ENCODE results near the gene NRXN3. TPM values are rescaled to one million over a fixed set of nuclear protein-coding genes. Genes with fewer than 3 reads are reported as not detected.

Gene NRXN3
- total RNA-seq, 2 donors from 2014 or later, result not detected

DNA sequence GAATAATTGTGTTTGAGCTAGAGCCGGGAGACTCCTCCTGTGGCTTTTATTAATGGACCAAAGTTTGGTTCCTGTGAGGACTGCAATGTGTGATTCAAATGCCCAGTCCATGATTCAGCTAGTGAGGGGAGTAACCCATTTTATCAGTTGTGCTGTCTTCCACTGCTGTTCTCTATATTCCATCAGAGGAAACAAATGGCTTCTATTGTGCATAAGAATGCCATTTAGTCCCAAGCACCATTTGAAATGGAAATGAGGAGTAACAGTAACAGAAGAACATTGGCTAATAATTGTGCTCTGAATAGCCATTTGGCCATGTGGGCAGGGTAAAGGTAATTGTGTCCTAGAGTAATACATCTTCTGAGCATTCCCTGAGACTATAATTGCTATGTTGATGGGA is 1398.4 kb downstream of the NRXN3 start:
- Mint-ChIP-seq H3K4me3 (no peak overlapping the region), H3K9me3 (peaks cover 0 to 1% of the 10 kb centered on the region in 2 donors), H3K4me1 (ENCODE audit: low read depth) (no peaks in the 10 kb centered on the region), H3K36me3 (ENCODE audit: insufficient read depth in 2 of 2) (no peaks in the 10 kb centered on the region), H3K27me3 (ENCODE audit: low read depth) (no peaks in the 10 kb centered on the region), H3K27ac (no peak overlapping the region)
- no peak for DNase-seq
- no peak for ATAC-seq (replicated peaks in 1 of 2)

- ATAC-seq (replicated peaks in 1 of 2), result no peak
- H3K27ac Mint-ChIP-seq, result no peak overlapping the region
- H3K4me1 Mint-ChIP-seq (ENCODE audit: low read depth), result no peaks in the 10 kb centered on the region
- H3K4me3 Mint-ChIP-seq, result no peak overlapping the region
- no peaks in the 10 kb centered on the region for H3K27me3 Mint-ChIP-seq (ENCODE audit: low read depth)
- H3K36me3 Mint-ChIP-seq (ENCODE audit: insufficient read depth in 2 of 2), result no peaks in the 10 kb centered on the region
- H3K9me3 Mint-ChIP-seq, result no peaks in the 10 kb centered on the region
- no peak for DNase-seq
These were observed 1398.9 kb downstream of the NRXN3 start for GRCh38 chr14:79569072-79569471.

- Mint-ChIP-seq H3K4me1 (ENCODE audit: low read depth) (no peaks in the 10 kb centered on the region), H3K27ac (no peak overlapping the region), H3K36me3 (ENCODE audit: insufficient read depth in 2 of 2) (no peaks in the 10 kb centered on the region), H3K27me3 (ENCODE audit: low read depth) (no peaks in the 10 kb centered on the region), H3K4me3 (no peak overlapping the region), H3K9me3 (no peaks in the 10 kb centered on the region)
- no peak for DNase-seq
- no peak for ATAC-seq (replicated peaks in 1 of 2)
These were observed 1400.5 kb downstream of the NRXN3 start for GRCh38 chr14:79570648-79571047.

GRCh38 chr14:79571366-79571765 is 1401.2 kb downstream of the NRXN3 start:
- Mint-ChIP-seq H3K27me3 (ENCODE audit: low read depth) (no peaks in the 10 kb centered on the region), H3K4me1 (ENCODE audit: low read depth) (no peaks in the 10 kb centered on the region), H3K9me3 (no peaks in the 10 kb centered on the region), H3K4me3 (no peak overlapping the region), H3K27ac (no peak overlapping the region), H3K36me3 (ENCODE audit: insufficient read depth in 2 of 2) (no peaks in the 10 kb centered on the region)
- ATAC-seq (replicated peaks in 1 of 2) (no peak), DNase-seq (no peak)

DNA sequence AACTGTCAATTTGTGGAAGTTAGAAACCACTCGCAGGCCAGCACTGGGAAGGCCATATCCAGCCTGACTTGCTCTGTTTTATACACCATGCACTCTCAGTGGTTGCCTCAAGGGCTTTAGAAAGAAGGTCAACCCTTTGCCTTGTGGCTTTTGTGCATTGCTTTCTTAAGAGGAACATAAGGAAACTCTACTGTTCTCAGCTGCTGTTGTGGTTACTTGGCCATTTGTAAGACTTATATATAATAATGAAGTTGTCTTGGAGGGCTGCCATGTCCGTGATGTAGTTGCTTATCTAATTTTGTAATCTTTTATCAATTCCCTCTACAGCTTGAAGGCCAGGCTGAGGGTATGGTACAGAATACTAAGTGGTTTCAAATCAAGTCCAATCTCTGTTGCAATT is 1403.3 kb downstream of the NRXN3 start:
- H3K4me1 Mint-ChIP-seq (ENCODE audit: low read depth), result no peaks in the 10 kb centered on the region
- no peak for ATAC-seq (replicated peaks in 1 of 2)
- H3K27ac Mint-ChIP-seq, result no peak overlapping the region
- no peaks in the 10 kb centered on the region for H3K36me3 Mint-ChIP-seq (ENCODE audit: insufficient read depth in 2 of 2)
- DNase-seq, result no peak
- H3K9me3 Mint-ChIP-seq, result peaks cover 0 to 2% of the 10 kb centered on the region in 2 donors
- H3K4me3 Mint-ChIP-seq, result no peak overlapping the region
- H3K27me3 Mint-ChIP-seq (ENCODE audit: low read depth), result no peaks in the 10 kb centered on the region

- Mint-ChIP-seq H3K9me3 (peaks cover 1 to 2% of the 10 kb centered on the region in 2 donors), H3K27me3 (ENCODE audit: low read depth) (no peaks in the 10 kb centered on the region), H3K4me1 (ENCODE audit: low read depth) (no peaks in the 10 kb centered on the region), H3K36me3 (ENCODE audit: insufficient read depth in 2 of 2) (no peaks in the 10 kb centered on the region), H3K27ac (no peak overlapping the region), H3K4me3 (no peak overlapping the region)
- no peak for DNase-seq
- no peak for ATAC-seq (replicated peaks in 1 of 2)
These were observed 1404.9 kb downstream of the NRXN3 start for GRCh38 chr14:79575032-79575431.

GRCh38 chr14:79576424-79576823 is 1406.3 kb downstream of the NRXN3 start:
- Mint-ChIP-seq H3K36me3 (ENCODE audit: insufficient read depth in 2 of 2) (no peaks in the 10 kb centered on the region), H3K4me3 (no peak overlapping the region), H3K4me1 (ENCODE audit: low read depth) (no peaks in the 10 kb centered on the region), H3K27ac (no peak overlapping the region), H3K9me3 (peaks cover 1 to 2% of the 10 kb centered on the region in 2 donors), H3K27me3 (ENCODE audit: low read depth) (no peaks in the 10 kb centered on the region)
- no peak for ATAC-seq (replicated peaks in 1 of 2)
- no peak for DNase-seq

GRCh38 chr14:79578470-79578869 is 1408.3 kb downstream of the NRXN3 start:
- Mint-ChIP-seq H3K27me3 (ENCODE audit: low read depth) (no peaks in the 10 kb centered on the region), H3K36me3 (ENCODE audit: insufficient read depth in 2 of 2) (no peaks in the 10 kb centered on the region)
- ATAC-seq (replicated peaks in 1 of 2), result no peak

GRCh38 chr14:79580414-79580813 is 1410.2 kb downstream of the NRXN3 start:
- Mint-ChIP-seq H3K9me3 (peaks cover 2 to 3% of the 10 kb centered on the region in 2 donors), H3K36me3 (ENCODE audit: insufficient read depth in 2 of 2) (no peaks in the 10 kb centered on the region), H3K27ac (no peak overlapping the region), H3K4me1 (ENCODE audit: low read depth) (no peaks in the 10 kb centered on the region), H3K4me3 (no peak overlapping the region), H3K27me3 (ENCODE audit: low read depth) (no peaks in the 10 kb centered on the region)
- no peak for DNase-seq
- ATAC-seq (replicated peaks in 1 of 2), result no peak

More at GRCh38 chr14:79578470-79578869, 1408.3 kb downstream of the NRXN3 start:
- no peak for DNase-seq
- Mint-ChIP-seq H3K27ac (no peak overlapping the region), H3K4me1 (ENCODE audit: low read depth) (no peaks in the 10 kb centered on the region), H3K4me3 (no peak overlapping the region), H3K9me3 (peaks cover 1 to 2% of the 10 kb centered on the region in 2 donors)

- no peak for DNase-seq
- H3K36me3 Mint-ChIP-seq (ENCODE audit: insufficient read depth in 2 of 2), result no peaks in the 10 kb centered on the region
- H3K27me3 Mint-ChIP-seq (ENCODE audit: low read depth), result no peaks in the 10 kb centered on the region
- peaks cover 2 to 3% of the 10 kb centered on the region in 2 donors for H3K9me3 Mint-ChIP-seq
- no peak for ATAC-seq (replicated peaks in 1 of 2)
- H3K4me1 Mint-ChIP-seq (ENCODE audit: low read depth), result no peaks in the 10 kb centered on the region
- no peak overlapping the region for H3K4me3 Mint-ChIP-seq
- no peak overlapping the region for H3K27ac Mint-ChIP-seq
These were observed 1410.7 kb downstream of the NRXN3 start for GRCh38 chr14:79580906-79581305.

- ATAC-seq (replicated peaks in 1 of 2), result no peak
- no peaks in the 10 kb centered on the region for H3K36me3 Mint-ChIP-seq (ENCODE audit: insufficient read depth in 2 of 2)
- H3K4me1 Mint-ChIP-seq (ENCODE audit: low read depth), result no peaks in the 10 kb centered on the region
These were observed 1411.9 kb downstream of the NRXN3 start for GRCh38 chr14:79581912-79582576.

DNA sequence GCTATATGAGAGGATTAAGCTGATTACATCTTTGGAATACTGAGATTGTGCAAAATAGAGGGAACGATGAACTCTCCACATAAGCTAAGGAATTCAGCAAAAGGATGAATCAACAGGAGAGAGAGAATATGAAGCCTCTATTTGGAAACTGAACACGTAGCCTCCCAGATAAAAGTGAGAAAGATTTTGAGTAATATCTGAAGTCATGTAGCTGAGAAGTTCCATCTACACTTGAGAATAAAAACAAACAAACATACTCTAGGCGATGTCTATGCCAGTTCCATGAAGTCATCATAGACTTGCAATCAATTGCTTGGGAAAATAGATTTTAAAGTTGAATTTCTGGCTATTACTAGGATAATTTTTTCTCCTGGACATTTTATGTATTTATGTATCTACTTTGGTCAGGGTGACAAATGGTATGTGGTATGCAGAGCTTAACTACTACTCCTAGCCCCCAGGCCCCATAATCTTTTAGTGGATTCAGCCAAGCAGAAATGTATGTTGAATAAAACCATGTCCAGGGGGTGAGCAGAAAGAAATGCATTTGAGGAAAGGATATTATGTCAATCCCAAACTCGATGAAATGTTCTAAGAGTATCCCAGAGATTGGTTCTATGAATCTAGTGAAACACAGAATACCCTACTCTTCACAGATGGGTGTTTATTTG is 1413.7 kb downstream of the NRXN3 start:
- Mint-ChIP-seq H3K4me3 (no peak overlapping the region), H3K27me3 (ENCODE audit: low read depth) (no peaks in the 10 kb centered on the region), H3K27ac (no peak overlapping the region), H3K36me3 (ENCODE audit: insufficient read depth in 2 of 2) (no peaks in the 10 kb centered on the region), H3K9me3 (peaks cover 0 to 3% of the 10 kb centered on the region in 2 donors), H3K4me1 (ENCODE audit: low read depth) (no peaks in the 10 kb centered on the region)
- DNase-seq (no peak), ATAC-seq (replicated peaks in 1 of 2) (no peak)

More at GRCh38 chr14:79581912-79582576, 1411.9 kb downstream of the NRXN3 start:
- DNase-seq, result no peak
- no peaks in the 10 kb centered on the region for H3K27me3 Mint-ChIP-seq (ENCODE audit: low read depth)
- H3K4me3 Mint-ChIP-seq, result no peak overlapping the region
- H3K9me3 Mint-ChIP-seq, result peaks cover under 1 to 3% of the 10 kb centered on the region in 2 donors
- H3K27ac Mint-ChIP-seq, result no peak overlapping the region

DNA sequence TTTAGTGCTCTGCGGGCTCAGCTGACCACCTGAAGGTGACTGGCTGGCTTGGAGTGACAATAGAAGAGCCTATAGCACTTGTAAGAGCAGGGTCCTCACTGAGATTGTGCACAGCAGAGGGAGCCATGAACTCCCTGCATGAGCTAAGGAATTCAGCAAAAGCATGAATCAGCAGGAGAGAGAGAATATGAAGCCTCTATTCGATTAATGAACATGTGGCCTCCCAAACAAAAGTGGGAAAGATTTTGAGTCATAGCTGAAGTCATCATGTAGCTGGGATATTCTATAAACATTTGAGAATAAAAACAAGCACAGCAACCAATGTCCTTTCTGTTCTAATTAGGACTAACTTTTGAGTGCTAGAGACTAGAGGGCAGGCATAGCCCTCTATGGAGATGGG is 1414.5 kb downstream of the NRXN3 start:
- Mint-ChIP-seq H3K4me3 (no peak overlapping the region), H3K27me3 (ENCODE audit: low read depth) (no peaks in the 10 kb centered on the region), H3K36me3 (ENCODE audit: insufficient read depth in 2 of 2) (no peaks in the 10 kb centered on the region), H3K4me1 (ENCODE audit: low read depth) (no peaks in the 10 kb centered on the region), H3K27ac (no peak overlapping the region), H3K9me3 (peaks cover 0 to 3% of the 10 kb centered on the region in 2 donors)
- ATAC-seq (replicated peaks in 1 of 2) (no peak), DNase-seq (no peak)

GRCh38 chr14:79585845-79586244 is 1415.7 kb downstream of the NRXN3 start:
- Mint-ChIP-seq H3K9me3 (peaks cover 0 to 3% of the 10 kb centered on the region in 2 donors), H3K4me1 (ENCODE audit: low read depth) (no peaks in the 10 kb centered on the region), H3K4me3 (no peak overlapping the region), H3K27ac (no peak overlapping the region), H3K27me3 (ENCODE audit: low read depth) (no peaks in the 10 kb centered on the region), H3K36me3 (ENCODE audit: insufficient read depth in 2 of 2) (no peaks in the 10 kb centered on the region)
- ATAC-seq (replicated peaks in 1 of 2) (no peak), DNase-seq (no peak)
